ENCODE measurements around the gene DNAH6.
"Not testable (repeated sequence)": the region's sequence is repeated elsewhere in the genome, so short reads cannot be mapped to it uniquely, and the experiment has no call there.

- not testable (repeated sequence) for TF ChIP-seq CTCF, POLR2A (IDR thresholded peaks at IDR 0.05)
Measured at GRCh38 chr2:84511024-84511423, 5.3 kb upstream of the DNAH6 start.
